Tibial nerve (tissue), 4 donors: Measurements from ENCODE around the gene QPRT.

Experiments used
- CTCF ChIP-seq, 5 experiments: fragments of 200-600 bp in 3 of 5; fragments of 450-650 bp in 2 of 5; sonication (generic) in 3 of 5; IDR thresholded peaks; one replicate each; pipeline ENCODE4 v1.5.1; 2016 to 2019; ENCODE audit warnings: antibody characterized with exemption in 5 of 5, mild to moderate bottlenecking in 3 of 5, moderate library complexity in 2 of 5
- EP300 ChIP-seq, 2 donors: sonication (generic); formaldehyde crosslinking; IDR thresholded peaks; one replicate each; pipeline ENCODE4 v1.6.1; 2017; ENCODE audit warnings: antibody characterized with exemption in 2 of 2, mild to moderate bottlenecking in 1 of 2
- POLR2A ChIP-seq, 2 donors: fragments of 450-650 bp; IDR thresholded peaks; one replicate each; pipeline ENCODE4 v1.6.1; 2017; ENCODE audit warnings: antibody characterized with exemption in 2 of 2, mild to moderate bottlenecking in 2 of 2, moderate library complexity in 2 of 2

- TF ChIP-seq CTCF (IDR thresholded peaks at IDR 0.05) = no peak
- TF ChIP-seq POLR2A (IDR thresholded peaks at IDR 0.05) = no peak
- no peak for TF ChIP-seq EP300 (IDR thresholded peaks at IDR 0.05)
Observed at GRCh38 chr16:29664091-29664921, 14.7 kb upstream of the QPRT start.
